HG02852 (cell line): ENCODE measurements around the gene MMP24OS.
"Not testable (repeated sequence)": the region's sequence is repeated elsewhere in the genome, so short reads cannot be mapped to it uniquely, and the experiment has no call there.

Experiments used
- ATAC-seq: cut with Tn5 transposase; IDR thresholded peaks from one replicate; pipeline ENCODE4 v1.9.1; 2021; ENCODE audit warnings: mild to moderate bottlenecking, moderate library complexity; ENCODE audit not compliant: unreplicated experiment

MMP24OS gene

DNA sequence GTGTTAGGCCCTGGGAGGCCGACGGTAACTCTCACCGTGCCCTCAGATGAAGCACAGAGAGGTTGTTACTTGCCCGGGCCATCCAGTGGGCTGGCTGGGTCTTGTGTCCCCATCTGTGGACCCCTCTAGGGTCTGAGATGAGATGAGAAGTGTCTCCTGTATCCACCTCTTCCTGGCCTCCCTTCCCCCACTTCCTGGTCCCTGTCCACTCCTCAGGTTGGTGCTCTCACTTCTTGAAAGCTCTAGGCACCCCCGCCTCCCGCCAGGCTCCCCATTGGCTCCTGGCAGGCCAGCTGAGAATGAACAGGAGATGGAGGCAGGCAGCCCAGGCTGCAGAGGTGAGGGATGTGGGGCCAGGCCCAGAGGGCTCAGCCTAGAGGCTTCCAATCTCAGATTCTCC is 1.5 kb downstream of the MMP24OS start:
- no peak for ATAC-seq

DNA sequence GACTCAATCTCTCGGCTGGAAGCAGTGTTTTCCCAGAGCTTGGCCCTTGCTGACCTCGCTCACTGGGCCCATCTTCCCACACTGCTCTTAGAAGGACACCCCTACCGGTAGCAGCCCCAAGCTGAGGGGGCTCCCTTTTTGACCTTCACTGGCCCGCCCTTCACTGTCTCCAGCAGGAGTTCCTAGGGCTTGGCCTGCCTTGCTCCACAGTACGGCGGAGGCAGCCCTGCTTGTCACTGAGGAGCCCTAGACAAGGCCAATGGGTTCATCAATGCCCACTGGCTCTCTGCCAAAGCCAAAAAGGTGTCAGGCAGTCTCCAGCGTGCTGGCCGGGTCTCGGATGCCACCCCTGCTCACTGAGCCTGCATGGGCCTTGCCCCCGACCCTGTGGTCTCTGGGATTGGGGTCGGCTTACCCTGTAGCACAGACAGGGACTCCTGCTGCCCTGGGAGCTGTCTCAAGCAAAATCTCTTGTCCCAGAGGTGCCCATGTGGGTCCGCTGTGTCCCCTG is 2.1 kb downstream of the MMP24OS start:
- ATAC-seq = no peak

DNA sequence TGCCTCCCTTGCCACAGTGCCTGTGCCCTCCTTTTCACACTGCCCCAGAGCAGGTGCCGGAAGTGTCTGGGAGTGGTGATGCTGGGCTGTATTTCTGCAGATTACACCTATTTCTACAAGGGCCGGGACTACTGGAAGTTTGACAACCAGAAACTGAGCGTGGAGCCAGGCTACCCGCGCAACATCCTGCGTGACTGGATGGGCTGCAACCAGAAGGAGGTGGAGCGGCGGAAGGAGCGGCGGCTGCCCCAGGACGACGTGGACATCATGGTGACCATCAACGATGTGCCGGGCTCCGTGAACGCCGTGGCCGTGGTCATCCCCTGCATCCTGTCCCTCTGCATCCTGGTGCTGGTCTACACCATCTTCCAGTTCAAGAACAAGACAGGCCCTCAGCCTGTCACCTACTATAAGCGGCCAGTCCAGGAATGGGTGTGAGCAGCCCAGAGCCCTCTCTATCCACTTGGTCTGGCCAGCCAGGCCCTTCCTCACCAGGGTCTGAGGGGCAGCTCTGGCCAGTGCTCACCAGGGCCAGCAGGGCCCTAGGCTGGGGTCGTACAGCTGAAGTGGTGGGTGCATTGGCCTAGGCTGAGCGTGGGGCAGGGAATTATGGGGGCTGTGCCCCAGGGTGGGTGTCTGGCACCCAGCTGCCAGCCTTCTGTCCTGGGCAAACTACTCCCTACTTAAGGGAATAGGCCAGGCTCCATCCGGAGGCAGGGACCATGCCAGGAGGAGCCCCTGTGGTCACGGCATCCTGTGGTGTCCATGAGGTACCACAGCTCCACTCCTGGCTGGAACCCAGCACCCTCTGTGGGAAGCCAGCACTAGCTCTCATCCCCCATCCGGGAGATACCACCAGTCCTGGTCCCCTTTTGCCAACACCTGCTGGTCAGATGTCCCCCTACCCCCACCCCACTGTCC is 3.5 kb downstream of the MMP24OS start:
- no peak for ATAC-seq

DNA sequence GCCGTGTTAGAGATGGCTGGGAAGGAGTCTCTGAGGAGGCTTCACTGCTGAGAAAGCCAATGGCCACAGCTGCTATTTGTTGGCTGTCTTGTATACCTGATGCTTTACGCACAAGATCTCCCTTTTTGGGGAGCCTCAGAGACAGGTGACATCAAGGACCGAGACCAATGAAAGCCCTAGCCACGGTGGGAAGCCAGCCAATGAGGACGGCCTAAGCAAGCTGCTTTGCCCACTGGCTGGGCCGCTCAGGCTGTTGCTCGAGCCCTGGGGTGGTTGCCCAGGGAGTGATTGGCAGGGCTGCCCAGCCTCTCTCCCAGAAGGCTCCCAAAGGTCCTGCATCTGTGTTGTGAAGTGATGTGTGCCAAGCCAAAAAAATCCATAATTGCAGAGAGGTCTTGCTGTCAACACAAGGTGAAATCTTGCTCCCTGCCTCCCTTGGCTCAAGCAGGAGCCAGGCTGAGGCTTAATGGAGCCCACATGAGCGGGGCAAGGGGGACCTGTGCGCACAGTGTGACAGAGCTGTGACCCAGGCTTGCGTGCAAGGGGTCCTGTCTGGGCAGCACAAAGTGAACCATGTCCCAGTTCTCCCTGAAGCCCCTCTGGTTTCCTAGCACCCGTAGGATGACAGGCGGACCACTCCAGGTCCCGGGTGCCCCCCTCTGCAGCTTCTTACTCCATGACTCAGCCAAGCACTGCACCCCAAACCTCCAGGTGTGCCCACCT is 4.3 kb downstream of the MMP24OS start:
- ATAC-seq = no peak

DNA sequence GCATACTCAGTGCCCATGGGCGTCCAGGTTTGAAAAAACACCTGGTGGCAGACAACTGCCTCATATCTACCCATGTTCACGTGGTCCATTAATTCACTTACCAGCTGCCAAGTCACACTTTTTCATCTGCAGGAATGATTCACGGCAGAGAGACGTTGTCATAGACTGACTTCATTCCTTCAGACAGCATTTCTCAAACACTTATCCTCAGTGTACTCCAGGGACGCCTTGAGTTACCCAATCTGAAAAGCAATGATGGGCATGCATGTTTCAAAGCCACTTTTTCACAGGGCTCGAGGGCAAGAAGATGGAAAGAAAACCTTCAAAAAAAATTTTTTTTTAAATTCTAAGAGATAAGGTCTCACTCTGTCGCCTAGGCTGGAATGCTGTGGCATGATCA is 6.0 kb downstream of the MMP24OS start:
- ATAC-seq = no peak

DNA sequence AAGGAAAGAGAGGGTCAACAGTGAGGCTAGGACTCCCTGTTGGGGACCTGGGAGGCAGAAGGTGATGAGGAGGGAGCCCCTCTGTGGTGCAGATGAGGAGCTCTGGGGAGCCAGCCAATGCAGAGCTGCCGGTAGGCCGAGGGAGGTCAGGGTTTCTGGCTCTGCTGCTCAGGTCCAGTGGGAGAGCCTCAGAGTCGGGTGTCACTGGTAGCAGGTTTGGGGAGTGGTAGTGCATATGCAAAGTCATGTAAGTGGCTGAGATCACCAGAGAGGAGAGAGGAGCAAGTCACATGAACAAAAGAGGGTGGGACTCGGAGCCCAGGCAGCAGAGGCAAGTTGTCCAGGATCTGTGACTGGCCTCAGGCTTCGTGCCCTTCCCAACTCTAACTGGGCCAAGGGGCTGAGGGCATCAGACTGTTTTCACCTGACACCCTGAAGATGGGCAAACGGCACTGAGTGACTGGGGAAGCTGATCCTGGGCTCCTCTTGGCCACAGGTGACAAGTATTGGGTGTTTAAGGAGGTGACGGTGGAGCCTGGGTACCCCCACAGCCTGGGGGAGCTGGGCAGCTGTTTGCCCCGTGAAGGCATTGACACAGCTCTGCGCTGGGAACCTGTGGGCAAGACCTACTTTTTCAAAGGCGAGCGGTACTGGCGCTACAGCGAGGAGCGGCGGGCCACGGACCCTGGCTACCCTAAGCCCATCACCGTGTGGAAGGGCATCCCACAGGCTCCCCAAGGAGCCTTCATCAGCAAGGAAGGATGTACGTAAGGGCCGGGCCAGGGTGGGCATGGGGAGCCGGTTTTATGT is 6.6 kb downstream of the MMP24OS start:
- no peak for ATAC-seq

DNA sequence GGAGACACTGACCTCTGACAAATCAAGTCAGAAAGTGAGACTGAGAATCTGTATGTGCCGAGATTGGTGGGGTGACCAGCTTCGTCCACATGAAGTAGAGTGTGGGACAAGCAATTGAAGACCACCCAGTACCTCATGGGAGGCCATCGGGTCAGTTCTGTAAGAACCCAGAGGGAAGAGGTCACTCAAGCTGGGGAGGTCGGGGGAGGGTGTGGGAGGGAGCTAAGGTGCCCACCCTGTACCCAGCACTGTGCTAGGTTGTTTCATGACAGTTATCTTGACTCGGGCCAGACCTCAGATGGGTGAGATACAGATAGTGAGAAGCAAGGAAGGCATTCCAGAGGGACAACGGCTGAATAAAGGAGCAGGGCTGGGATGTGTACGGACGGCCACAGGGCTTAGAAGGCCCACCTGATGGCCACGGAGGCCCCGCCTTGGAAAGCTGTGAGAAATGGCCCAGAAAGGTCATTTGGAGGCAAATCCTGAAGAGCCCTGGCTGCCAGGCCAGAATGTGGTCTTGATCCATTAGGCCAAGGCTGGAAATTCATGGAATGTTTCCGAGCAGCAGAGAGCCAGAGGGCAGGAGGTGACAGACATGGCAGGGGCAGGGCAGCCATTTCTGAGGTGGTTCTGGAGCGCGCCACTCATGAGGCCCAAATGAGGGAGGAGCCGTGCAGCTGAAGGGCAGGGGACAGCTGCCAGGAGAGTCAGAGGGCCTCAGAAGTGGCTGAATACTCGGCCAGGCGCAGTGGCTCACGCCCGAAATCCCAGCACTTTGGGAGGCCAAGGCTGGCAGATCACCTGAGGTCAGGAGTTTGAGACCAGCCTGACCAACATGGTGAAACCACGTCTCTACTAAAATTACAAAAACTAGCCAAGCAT is 7.7 kb downstream of the MMP24OS start:
- no peak for ATAC-seq

DNA sequence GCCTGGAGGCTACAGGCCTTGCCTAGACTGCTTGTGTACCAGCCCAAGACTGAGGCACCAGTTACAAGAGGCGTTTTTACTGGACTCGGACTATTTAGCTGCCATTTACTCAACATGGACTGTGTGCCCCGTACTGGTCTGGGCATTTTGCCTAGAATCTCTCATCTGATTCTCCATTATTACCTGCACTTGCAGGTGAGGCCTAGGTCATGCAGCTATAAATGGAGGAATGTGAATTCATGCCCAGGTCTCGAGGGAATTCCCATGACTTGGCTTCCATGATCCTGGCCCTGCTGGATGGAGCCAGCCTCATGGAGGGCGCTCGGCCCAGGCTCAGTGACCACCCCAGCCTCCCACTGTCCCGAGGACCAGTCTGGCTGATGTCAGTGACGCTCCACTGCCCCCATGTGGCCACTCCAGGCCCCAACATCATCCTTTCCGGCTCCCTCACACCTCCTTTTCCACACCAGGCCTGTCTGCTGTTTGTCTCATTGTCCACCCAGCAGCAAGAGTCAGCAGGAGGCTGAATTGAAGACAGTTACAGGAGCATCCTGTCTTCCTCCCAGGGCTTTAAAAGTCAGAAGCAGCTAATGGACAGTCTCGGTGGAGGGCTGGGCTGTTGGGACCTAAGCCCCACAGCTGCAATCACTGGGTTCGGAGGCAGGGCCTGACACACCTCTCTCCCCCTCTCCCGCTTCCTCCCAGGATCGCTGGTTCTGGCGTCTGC is 8.7 kb downstream of the MMP24OS start:
- no peak for ATAC-seq

DNA sequence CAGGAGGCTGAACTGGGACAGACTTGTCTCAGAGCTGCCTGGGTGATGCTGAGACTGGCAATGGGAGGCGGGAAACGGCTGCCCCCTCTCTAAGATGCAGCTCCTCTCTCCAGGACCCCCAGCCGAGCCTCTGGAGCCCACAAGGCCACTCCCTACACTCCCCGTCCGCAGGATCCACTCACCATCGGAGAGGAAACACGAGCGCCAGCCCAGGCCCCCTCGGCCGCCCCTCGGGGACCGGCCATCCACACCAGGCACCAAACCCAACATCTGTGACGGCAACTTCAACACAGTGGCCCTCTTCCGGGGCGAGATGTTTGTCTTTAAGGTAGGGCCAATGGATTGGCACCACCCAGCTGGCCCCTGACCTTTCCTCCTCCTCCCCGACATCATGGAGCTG is 10.8 kb downstream of the MMP24OS start:
- no peak for ATAC-seq

DNA sequence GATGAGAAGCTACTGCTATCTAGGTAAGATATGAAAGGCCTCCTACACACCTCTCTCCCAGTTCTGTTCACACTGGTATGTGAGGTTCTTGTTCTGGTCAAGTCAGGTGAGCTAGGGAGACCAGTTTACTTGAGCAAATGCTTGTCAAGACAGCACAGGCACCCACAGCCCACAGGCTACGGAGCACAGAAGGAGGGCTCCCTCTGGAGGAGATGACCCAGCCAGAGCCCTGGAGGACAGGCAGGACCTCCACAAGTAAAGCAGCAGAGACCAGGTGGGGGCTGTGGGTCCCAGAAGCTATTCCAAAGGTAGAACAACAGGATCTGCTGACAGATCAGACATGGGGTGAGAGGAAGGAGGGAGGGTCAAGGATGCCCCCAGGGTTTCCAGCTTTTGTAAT is 13.2 kb downstream of the MMP24OS start:
- no peak for ATAC-seq

DNA sequence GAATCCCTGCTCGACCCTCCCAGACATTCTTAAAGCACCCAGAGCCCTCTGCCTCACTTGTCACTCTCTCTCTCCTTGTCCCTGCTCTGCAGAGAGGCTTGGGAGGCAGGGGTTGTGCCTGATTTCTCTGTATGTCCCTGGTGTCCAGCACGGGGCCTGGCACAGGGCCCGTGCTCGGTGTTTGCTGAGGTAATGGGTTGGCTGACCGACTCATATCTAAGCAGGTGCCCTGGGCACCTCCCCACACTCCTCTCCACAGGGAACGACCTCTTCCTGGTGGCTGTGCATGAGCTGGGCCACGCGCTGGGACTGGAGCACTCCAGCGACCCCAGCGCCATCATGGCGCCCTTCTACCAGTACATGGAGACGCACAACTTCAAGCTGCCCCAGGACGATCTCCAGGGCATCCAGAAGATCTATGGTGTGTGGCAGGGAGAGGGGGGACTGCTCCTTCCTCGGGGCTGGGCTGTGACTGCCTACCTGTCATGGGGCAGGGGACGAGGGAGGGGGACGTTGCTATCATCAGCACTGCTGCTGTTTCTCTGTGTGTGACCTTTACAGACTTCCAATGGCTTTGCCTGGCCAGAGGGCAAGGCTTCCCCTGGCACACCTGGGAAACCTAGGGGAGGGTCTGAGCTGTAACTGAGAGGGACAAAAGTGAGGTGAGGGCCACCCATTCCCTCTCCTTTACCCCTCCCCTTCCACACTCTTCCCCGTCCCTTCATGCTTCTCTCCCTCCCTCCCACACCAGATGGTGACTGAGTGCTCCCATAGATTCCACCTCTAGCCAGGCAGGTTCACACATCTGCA is 14.2 kb downstream of the MMP24OS start:
- ATAC-seq = no peak

DNA sequence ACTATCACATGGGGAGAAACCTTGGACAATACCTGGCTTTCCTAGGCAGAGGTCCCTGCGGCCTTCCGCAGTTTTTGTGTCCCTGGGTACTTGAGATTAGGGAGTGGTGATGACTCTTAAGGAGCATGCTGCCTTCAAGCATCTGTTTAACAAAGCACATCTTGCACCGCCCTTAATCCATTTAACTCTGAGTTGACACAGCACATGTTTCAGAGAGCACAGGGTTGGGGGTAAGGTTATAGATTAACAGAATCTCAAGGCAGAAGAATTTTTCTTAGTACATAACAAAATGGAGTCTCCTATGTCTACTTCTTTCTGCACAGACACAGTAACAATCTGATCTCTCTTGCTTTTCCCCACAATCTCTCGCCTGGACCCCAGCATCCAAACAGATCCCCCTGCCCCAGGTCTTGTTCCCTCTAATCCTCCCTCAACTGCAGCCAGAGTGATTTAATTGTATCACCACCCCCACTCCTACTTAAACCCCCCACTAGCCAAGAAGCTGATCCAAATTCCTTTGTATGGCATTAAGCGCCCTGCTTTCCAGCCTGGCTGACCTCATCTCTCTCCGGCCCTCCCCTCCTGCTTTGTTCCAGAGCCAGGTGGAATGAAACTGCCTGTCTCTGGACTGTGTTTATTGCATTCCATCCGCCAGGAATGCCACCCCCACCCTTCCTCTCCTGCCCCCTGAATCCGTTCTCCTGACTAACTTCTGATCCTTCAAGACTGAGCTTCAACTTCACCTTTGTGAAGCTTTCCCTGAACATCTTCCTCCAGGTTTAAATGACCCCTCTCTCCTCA is 15.0 kb downstream of the MMP24OS start:
- ATAC-seq = not testable (repeated sequence)

DNA sequence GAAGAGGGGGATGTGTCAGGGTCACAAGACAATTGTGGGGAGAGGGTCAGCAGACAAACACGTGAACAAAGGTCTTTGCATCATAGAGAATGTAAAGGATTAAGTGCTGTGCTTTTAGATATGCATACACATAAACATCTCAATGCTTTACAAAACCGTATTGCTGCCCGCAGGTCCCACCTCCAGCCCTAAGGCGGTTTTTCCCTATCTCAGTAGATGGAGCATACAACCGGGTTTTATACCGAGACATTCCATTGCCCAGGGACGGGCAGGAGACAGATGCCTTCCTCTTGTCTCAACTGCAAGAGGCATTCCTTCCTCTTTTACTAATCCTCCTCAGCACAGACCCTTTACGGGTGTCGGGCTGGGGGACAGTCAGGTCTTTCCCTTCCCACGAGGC is 15.6 kb downstream of the MMP24OS start:
- not testable (repeated sequence) for ATAC-seq

DNA sequence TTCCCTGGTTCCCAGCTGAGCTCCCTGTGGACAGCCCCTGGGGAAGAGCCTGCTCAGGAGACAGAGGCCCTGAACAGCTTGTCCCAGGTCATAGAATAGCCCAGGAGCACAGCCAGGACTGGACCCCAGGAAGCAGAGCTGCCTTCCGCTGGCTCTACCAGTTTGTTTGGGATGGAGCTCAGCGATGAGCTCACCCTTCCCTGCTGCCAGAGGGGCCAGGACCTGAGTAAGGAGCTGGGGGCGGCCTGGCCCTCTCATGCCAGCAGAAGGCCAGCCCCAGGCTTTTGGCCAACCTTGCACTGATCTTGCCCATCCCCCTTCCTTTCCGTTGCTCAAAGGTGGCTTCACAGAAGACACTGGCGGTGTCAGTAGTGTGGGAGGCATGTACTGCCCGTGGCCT is 17.5 kb downstream of the MMP24OS start:
- no peak for ATAC-seq

DNA sequence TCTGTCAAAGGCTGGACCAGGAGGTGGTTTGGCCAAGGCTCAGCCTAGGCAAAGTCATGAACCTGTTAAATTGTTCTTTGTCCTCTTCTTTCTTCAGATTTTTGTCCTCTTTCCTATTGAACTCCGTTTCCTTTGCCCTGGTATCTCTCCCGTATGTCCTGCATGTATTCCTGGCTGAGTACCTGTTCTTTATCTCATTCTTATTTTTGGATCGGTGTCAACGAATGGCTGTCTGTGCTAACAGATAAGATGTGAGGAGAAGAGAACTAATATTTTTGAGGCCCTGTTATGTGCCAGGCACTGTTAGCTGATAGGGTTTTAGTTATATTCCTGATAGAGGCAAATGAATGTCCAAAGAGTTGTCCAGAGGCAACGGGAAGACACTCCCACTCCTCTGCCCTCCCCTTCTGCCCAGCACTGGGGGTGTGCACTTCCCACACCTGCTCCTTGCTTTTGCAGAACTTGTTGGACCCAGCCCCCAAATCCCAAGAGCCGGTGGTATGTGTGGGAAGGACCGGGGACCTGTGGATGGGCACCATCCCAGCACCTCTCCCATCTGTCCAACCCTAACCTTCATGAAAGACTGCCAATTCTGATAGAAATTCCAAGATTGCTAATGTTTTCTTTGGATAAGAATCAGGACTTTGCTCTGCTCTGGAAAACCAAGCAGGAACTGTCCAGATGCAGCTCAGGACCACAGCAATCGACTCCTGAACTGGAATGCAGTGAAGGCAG is 20.6 kb downstream of the MMP24OS start:
- no peak for ATAC-seq

DNA sequence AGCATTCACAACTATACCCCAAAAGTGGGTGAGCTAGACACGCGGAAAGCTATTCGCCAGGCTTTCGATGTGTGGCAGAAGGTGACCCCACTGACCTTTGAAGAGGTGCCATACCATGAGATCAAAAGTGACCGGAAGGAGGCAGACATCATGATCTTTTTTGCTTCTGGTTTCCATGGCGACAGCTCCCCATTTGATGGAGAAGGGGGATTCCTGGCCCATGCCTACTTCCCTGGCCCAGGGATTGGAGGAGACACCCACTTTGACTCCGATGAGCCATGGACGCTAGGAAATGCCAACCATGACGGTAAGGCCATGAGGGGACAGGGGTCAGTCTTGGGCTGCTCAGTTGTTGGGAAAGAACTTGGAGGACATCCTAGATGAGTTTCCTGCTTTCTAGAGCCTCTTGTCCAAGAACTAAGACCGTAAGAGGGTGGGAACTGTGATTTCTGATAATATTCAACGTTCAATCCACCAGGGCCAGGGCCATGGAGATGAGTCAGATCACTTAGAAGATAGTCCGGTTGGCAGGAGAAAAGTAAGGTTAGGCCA is 23.4 kb downstream of the MMP24OS start:
- ATAC-seq = no peak

DNA sequence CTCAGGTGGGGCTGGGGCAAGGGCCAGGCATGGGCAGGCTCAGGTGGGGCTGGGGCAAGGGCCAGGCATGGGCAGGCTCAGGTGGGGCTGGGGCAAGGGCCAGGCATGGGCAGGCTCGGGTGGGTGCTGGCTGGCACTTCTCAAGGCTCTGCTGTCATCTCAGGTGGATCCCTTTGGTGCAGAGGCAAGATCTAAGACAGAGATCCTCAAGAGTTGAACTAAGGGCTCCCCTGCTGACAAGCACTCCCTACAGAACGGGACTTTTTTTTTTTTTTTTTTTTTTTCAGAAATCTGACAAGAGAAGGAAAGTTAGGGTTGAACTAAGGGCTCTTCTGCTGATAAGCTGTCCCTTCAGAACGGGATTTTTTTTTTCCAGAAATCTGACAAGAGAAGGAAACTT is 24.9 kb downstream of the MMP24OS start:
- no peak for ATAC-seq
